ENCODE data around the gene IQGAP2. TPM values are rescaled to one million over a fixed set of nuclear protein-coding genes. Genes with fewer than 3 reads are reported as not detected.
"Not testable (repeated sequence)": the region's sequence is repeated elsewhere in the genome, so short reads cannot be mapped to it uniquely, and the experiment has no call there.

IQGAP2 gene
- total RNA-seq, 1 experiment from 2014 or later = not detected

- H3K27ac ChIP-seq = no peak overlapping the region
- H3K9me2 ChIP-seq (ENCODE audit: insufficient read depth) = no peaks in the 10 kb centered on the region
- intact Hi-C loops (cut with micrococcal nuclease; ENCODE audit: unreplicated experiment) = no loop called here
- no peaks in the 10 kb centered on the region for H3F3A ChIP-seq (ENCODE audit: insufficient read depth, low read depth)
- no peaks in the 10 kb centered on the region for H3K4me1 ChIP-seq (replicated peaks; ENCODE audit: insufficient read depth)
- H3K9me3 ChIP-seq (ENCODE audit: insufficient read depth, low read depth) = no peaks in the 10 kb centered on the region
- no peak for DNase-seq
- no peaks in the 10 kb centered on the region for H4K20me1 ChIP-seq (ENCODE audit: insufficient read depth)
- 0 out of 2 replicates have a peak, but pooled peaks cover 9% of the 10 kb centered on the region for H3K27me3 ChIP-seq (ENCODE audit: insufficient read depth, low read depth)
- H3K79me2 ChIP-seq (ENCODE audit: low read depth) = no peaks in the 10 kb centered on the region
- H3K4me3 ChIP-seq = no peak overlapping the region
- H3K4me2 ChIP-seq = no peak overlapping the region
- no TSS peak for BruUV-seq (replicated peaks)
- no peaks in the 10 kb centered on the region for H3K36me3 ChIP-seq (ENCODE audit: low read depth)
- ChIA-PET POLR2A (ENCODE audit: unreplicated experiment) (interaction anchor here (0.6 kb wide), 1 partner anchor 287 kb away, joined by 3 read pairs; no protein-coding TSS in a partner anchor), CTCF (no interaction called here)
- H2AFZ ChIP-seq = no peak overlapping the region
- TF ChIP-seq EZH2 (IDR thresholded peaks at IDR 0.05; ENCODE audit: low read depth) = no peak
- TF ChIP-seq, protein P1, sequence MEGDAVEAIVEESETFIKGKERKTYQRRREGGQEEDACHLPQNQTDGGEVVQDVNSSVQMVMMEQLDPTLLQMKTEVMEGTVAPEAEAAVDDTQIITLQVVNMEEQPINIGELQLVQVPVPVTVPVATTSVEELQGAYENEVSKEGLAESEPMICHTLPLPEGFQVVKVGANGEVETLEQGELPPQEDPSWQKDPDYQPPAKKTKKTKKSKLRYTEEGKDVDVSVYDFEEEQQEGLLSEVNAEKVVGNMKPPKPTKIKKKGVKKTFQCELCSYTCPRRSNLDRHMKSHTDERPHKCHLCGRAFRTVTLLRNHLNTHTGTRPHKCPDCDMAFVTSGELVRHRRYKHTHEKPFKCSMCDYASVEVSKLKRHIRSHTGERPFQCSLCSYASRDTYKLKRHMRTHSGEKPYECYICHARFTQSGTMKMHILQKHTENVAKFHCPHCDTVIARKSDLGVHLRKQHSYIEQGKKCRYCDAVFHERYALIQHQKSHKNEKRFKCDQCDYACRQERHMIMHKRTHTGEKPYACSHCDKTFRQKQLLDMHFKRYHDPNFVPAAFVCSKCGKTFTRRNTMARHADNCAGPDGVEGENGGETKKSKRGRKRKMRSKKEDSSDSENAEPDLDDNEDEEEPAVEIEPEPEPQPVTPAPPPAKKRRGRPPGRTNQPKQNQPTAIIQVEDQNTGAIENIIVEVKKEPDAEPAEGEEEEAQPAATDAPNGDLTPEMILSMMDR (conservative IDR thresholded peaks at IDR 0.05) = no peak
Measured at GRCh38 chr5:76514713-76515112, 111.6 kb downstream of the IQGAP2 start.

DNA sequence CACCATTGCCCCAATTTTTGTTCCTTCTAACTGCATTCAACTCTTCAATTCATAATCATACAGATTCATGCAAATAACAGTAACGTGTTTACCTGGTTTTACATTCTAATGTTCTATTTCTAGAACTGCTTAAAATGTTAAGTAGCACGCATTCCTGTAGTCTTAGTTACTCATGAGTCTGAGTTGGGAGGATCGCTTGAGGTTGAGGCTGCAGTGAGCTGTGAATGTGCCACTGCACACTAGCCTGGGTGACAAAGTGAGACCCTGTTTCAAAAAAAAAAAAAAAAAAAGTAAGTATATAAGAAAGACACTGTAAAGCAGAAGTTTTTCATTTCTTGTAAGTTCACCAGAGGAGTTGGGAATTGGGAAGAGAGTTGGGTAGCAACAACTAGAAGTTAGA, 114.2 kb downstream of the IQGAP2 start:
- Histone ChIP-seq H3K36me3 (ENCODE audit: low read depth) (no peaks in the 10 kb centered on the region), H4K20me1 (ENCODE audit: insufficient read depth) (no peaks in the 10 kb centered on the region), H3K9me3 (ENCODE audit: insufficient read depth, low read depth) (no peaks in the 10 kb centered on the region), H3K79me2 (ENCODE audit: low read depth) (no peaks in the 10 kb centered on the region), H3K9me2 (ENCODE audit: insufficient read depth) (no peaks in the 10 kb centered on the region), H3K4me2 (no peak overlapping the region), H3K27me3 (ENCODE audit: insufficient read depth, low read depth) (peaks cover 14% of the 10 kb centered on the region; the same call in 1 of the 2 replicates), H3K27ac (no peak overlapping the region), H3K4me3 (no peak overlapping the region), H3K4me1 (replicated peaks; ENCODE audit: insufficient read depth) (no peaks in the 10 kb centered on the region), H2AFZ (no peak overlapping the region), H3F3A (ENCODE audit: insufficient read depth, low read depth) (no peaks in the 10 kb centered on the region)
- BruUV-seq (replicated peaks) = no TSS peak
- intact Hi-C loops (cut with micrococcal nuclease; ENCODE audit: unreplicated experiment) = no loop called here
- no peak for TF ChIP-seq EZH2 (IDR thresholded peaks at IDR 0.05; ENCODE audit: low read depth)
- TF ChIP-seq, protein P1 (conservative IDR thresholded peaks at IDR 0.05) = no peak
- POLR2A ChIA-PET (ENCODE audit: unreplicated experiment) = no interaction called here
- no peak for DNase-seq
- CTCF ChIA-PET = no interaction called here

- intact Hi-C loops (cut with micrococcal nuclease; ENCODE audit: unreplicated experiment); H3K9me2 ChIP-seq (ENCODE audit: insufficient read depth); H3K4me3 ChIP-seq; H3K9me3 ChIP-seq (ENCODE audit: insufficient read depth, low read depth); H3K36me3 ChIP-seq (ENCODE audit: low read depth); H3K79me2 ChIP-seq (ENCODE audit: low read depth); CTCF ChIA-PET; H3K27ac ChIP-seq; DNase-seq; H2AFZ ChIP-seq; H3K4me1 ChIP-seq (replicated peaks; ENCODE audit: insufficient read depth); H3K4me2 ChIP-seq; BruUV-seq (replicated peaks); H3F3A ChIP-seq (ENCODE audit: insufficient read depth, low read depth); POLR2A ChIA-PET (ENCODE audit: unreplicated experiment); H4K20me1 ChIP-seq (ENCODE audit: insufficient read depth): not testable (repeated sequence)
- peaks cover 15% of the 10 kb centered on the region; the same call in 1 of the 2 replicates for H3K27me3 ChIP-seq (ENCODE audit: insufficient read depth, low read depth)
Measured at GRCh38 chr5:76518246-76518645, 115.2 kb downstream of the IQGAP2 start.

GRCh38 chr5:76521240-76521758, 118.2 kb downstream of the IQGAP2 start:
- Histone ChIP-seq H3K36me3 (ENCODE audit: low read depth) (no peaks in the 10 kb centered on the region), H3F3A (ENCODE audit: insufficient read depth, low read depth) (no peaks in the 10 kb centered on the region), H3K27me3 (ENCODE audit: insufficient read depth, low read depth) (peaks cover 17% of the 10 kb centered on the region; the same call in 1 of the 2 replicates), H2AFZ (no peak overlapping the region), H3K79me2 (ENCODE audit: low read depth) (no peaks in the 10 kb centered on the region), H3K4me3 (no peak overlapping the region), H3K4me2 (no peak overlapping the region), H3K4me1 (replicated peaks; ENCODE audit: insufficient read depth) (no peaks in the 10 kb centered on the region), H3K9me3 (ENCODE audit: insufficient read depth, low read depth) (0 out of 2 replicates have a peak, but pooled peaks cover 3% of the 10 kb centered on the region), H4K20me1 (ENCODE audit: insufficient read depth) (no peaks in the 10 kb centered on the region), H3K27ac (no peak overlapping the region), H3K9me2 (ENCODE audit: insufficient read depth) (no peaks in the 10 kb centered on the region)
- CTCF ChIA-PET = no interaction called here
- BruUV-seq (replicated peaks) = no TSS peak
- POLR2A ChIA-PET (ENCODE audit: unreplicated experiment) = interaction anchor here (0.6 kb wide), 1 partner anchor 10 kb away, joined by 6 read pairs; no protein-coding TSS in a partner anchor
- DNase-seq = no peak
- intact Hi-C loops (cut with micrococcal nuclease; ENCODE audit: unreplicated experiment) = no loop called here
- TF ChIP-seq EZH2 (IDR thresholded peaks at IDR 0.05; ENCODE audit: low read depth) = no peak
- TF ChIP-seq, protein P1 (conservative IDR thresholded peaks at IDR 0.05) = no peak
